GM19452 (cell line): ENCODE measurements around the gene PTPRN2.
"Not testable (repeated sequence)": the region's sequence is repeated elsewhere in the genome, so short reads cannot be mapped to it uniquely, and the experiment has no call there.

Experiments
- ATAC-seq: cut with Tn5 transposase; IDR thresholded peaks from one replicate; pipeline ENCODE4 v1.9.1; 2021; ENCODE audit not compliant: unreplicated experiment

PTPRN2 gene

GRCh38 chr7:157850481-157851444 is 736.9 kb downstream of the PTPRN2 start:
- ATAC-seq = no peak

- no peak for ATAC-seq
These were observed 737.9 kb downstream of the PTPRN2 start for GRCh38 chr7:157849726-157850125.

GRCh38 chr7:157849341-157849596 is 738.4 kb downstream of the PTPRN2 start:
- ATAC-seq = no peak

GRCh38 chr7:157848508-157849340 is 738.9 kb downstream of the PTPRN2 start:
- no peak for ATAC-seq

GRCh38 chr7:157847756-157848487 is 739.7 kb downstream of the PTPRN2 start:
- not testable (repeated sequence) for ATAC-seq

- ATAC-seq = not testable (repeated sequence)
These were observed 740.9 kb downstream of the PTPRN2 start for GRCh38 chr7:157846746-157847145.

GRCh38 chr7:157846271-157846670 is 741.4 kb downstream of the PTPRN2 start:
- no peak for ATAC-seq

- no peak for ATAC-seq
These were observed 742.3 kb downstream of the PTPRN2 start for GRCh38 chr7:157845203-157845835.

GRCh38 chr7:157844611-157845010 is 743.0 kb downstream of the PTPRN2 start:
- ATAC-seq = no peak

- no peak for ATAC-seq
These were observed 743.5 kb downstream of the PTPRN2 start for GRCh38 chr7:157844141-157844540.

GRCh38 chr7:157843336-157844140 is 744.1 kb downstream of the PTPRN2 start:
- no peak for ATAC-seq

GRCh38 chr7:157841773-157842370 is 745.8 kb downstream of the PTPRN2 start:
- ATAC-seq = no peak

- no peak for ATAC-seq
These were observed 746.5 kb downstream of the PTPRN2 start for GRCh38 chr7:157840914-157841772.

GRCh38 chr7:157840174-157840913 is 747.3 kb downstream of the PTPRN2 start:
- no peak for ATAC-seq

GRCh38 chr7:157839672-157840167 is 747.9 kb downstream of the PTPRN2 start:
- ATAC-seq = no peak

- ATAC-seq = no peak
These were observed 748.4 kb downstream of the PTPRN2 start for GRCh38 chr7:157839226-157839625.

GRCh38 chr7:157837561-157837960 is 750.1 kb downstream of the PTPRN2 start:
- ATAC-seq = no peak

- no peak for ATAC-seq
These were observed 750.6 kb downstream of the PTPRN2 start for GRCh38 chr7:157837047-157837446.
